Measurements from ENCODE around the gene F8. TPM values are rescaled to one million over a fixed set of nuclear protein-coding genes. Genes with fewer than 3 reads are reported as not detected.
"Not testable (repeated sequence)": the region's sequence is repeated elsewhere in the genome, so short reads cannot be mapped to it uniquely, and the experiment has no call there.

Gene F8
- total RNA-seq, 1 donor from 2014 or later, result 1.2 TPM

GRCh38 chrX:154817048-154817618 lies 205.4 kb downstream of the F8 start:
- not testable (repeated sequence) for DNase-seq (ENCODE audit: low read depth, low spot score)

- not testable (repeated sequence) for DNase-seq (ENCODE audit: low read depth, low spot score)
Measured at GRCh38 chrX:154816326-154816898, 206.1 kb downstream of the F8 start.

GRCh38 chrX:154815274-154815818 lies 207.2 kb downstream of the F8 start:
- DNase-seq (ENCODE audit: low read depth, low spot score), result no peak

- DNase-seq (ENCODE audit: low read depth, low spot score), result no peak
Measured at GRCh38 chrX:154813801-154814200, 208.7 kb downstream of the F8 start.

GRCh38 chrX:154812341-154813101 lies 210.0 kb downstream of the F8 start:
- no peak for DNase-seq (ENCODE audit: low read depth, low spot score)

GRCh38 chrX:154809939-154810665 lies 212.4 kb downstream of the F8 start:
- DNase-seq (ENCODE audit: low read depth, low spot score), result no peak

- no peak for DNase-seq (ENCODE audit: low read depth, low spot score)
Measured at GRCh38 chrX:154806837-154807501, 215.6 kb downstream of the F8 start.

- DNase-seq (ENCODE audit: low read depth, low spot score), result no peak
Measured at GRCh38 chrX:154805696-154806091, 216.8 kb downstream of the F8 start.

- peak; percentile 27 for DNase-seq (ENCODE audit: low read depth, low spot score)
Measured at GRCh38 chrX:154804957-154805695, 217.4 kb downstream of the F8 start, which contains the start of gene MPP1. MPP1 (minus strand) TSS chrX:154805485; CDS start chrX:154805373, 112 bp downstream.

GRCh38 chrX:154804261-154804956 lies 218.1 kb downstream of the F8 start:
- no peak for DNase-seq (ENCODE audit: low read depth, low spot score)

GRCh38 chrX:154802947-154803346 lies 219.6 kb downstream of the F8 start:
- DNase-seq (ENCODE audit: low read depth, low spot score), result no peak

GRCh38 chrX:154800478-154801210 lies 221.9 kb downstream of the F8 start:
- no peak for DNase-seq (ENCODE audit: low read depth, low spot score)

GRCh38 chrX:154799556-154800348 lies 222.8 kb downstream of the F8 start:
- DNase-seq (ENCODE audit: low read depth, low spot score), result peak; percentile 66

GRCh38 chrX:154797006-154797405 lies 225.5 kb downstream of the F8 start:
- DNase-seq (ENCODE audit: low read depth, low spot score), result no peak

GRCh38 chrX:154795016-154795415 lies 227.5 kb downstream of the F8 start:
- DNase-seq (ENCODE audit: low read depth, low spot score), result no peak

GRCh38 chrX:154793084-154793795 lies 229.3 kb downstream of the F8 start:
- no peak for DNase-seq (ENCODE audit: low read depth, low spot score)

GRCh38 chrX:154791939-154792338 lies 230.6 kb downstream of the F8 start:
- DNase-seq (ENCODE audit: low read depth, low spot score), result no peak

- DNase-seq (ENCODE audit: low read depth, low spot score), result no peak
Measured at GRCh38 chrX:154791467-154791866, 231.1 kb downstream of the F8 start.
